Measurements from ENCODE around the gene ACOX2.
"Not testable (repeated sequence)": the region's sequence is repeated elsewhere in the genome, so short reads cannot be mapped to it uniquely, and the experiment has no call there.

DNA sequence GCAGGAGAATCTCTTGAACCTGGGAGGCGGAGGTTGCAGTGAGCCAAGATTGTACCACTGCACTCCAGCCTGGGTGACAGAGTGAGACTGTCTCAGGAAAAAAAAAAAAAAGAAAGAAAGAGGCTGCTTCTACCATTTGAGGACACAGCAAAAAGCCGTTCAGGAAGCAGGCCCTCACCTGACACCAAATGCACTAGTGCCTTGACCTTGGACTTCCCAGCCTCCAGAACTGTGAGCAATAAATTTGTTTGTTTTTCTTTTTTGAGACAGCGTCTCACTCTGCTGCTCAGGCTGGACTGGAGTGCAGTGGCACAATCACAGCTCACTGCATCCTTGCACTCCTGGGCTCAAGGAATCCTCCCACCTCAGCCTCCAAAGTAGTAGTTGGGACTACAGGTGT lies 9.6 kb downstream of the ACOX2 start:
- TF ChIP-seq ATF4 (CRISPR knock-in tag; IDR thresholded peaks at IDR 0.05); ZBTB26 (CRISPR knock-in tag; IDR thresholded peaks at IDR 0.05; ENCODE audit: borderline replicate concordance); EZH2 (conservative IDR thresholded peaks at IDR 0.05; ENCODE audit: low read depth, low read length); RFXANK (CRISPR knock-in tag; IDR thresholded peaks at IDR 0.05); NFE2L2 (IDR thresholded peaks at IDR 0.05; ENCODE audit: low read length); IKZF5 (CRISPR knock-in tag; IDR thresholded peaks at IDR 0.05); ZNF629 (CRISPR knock-in tag; conservative IDR thresholded peaks at IDR 0.05); SIN3A (IDR thresholded peaks at IDR 0.05; ENCODE audit: borderline replicate concordance, low read depth, low read length); ZBTB49 (CRISPR knock-in tag; IDR thresholded peaks at IDR 0.05; ENCODE audit: borderline replicate concordance); NFIB (CRISPR knock-in tag; IDR thresholded peaks at IDR 0.05; ENCODE audit: borderline replicate concordance); EP300 (IDR thresholded peaks at IDR 0.05; ENCODE audit: low read depth in 2 of 2, low read length in 2 of 2); EP300 (CRISPR knock-in tag; IDR thresholded peaks at IDR 0.05; ENCODE audit: borderline replicate concordance); CEBPZ (IDR thresholded peaks at IDR 0.05; ENCODE audit: low read length); MAX (IDR thresholded peaks at IDR 0.05): not testable (repeated sequence)
- TF ChIP-seq, protein P1, sequence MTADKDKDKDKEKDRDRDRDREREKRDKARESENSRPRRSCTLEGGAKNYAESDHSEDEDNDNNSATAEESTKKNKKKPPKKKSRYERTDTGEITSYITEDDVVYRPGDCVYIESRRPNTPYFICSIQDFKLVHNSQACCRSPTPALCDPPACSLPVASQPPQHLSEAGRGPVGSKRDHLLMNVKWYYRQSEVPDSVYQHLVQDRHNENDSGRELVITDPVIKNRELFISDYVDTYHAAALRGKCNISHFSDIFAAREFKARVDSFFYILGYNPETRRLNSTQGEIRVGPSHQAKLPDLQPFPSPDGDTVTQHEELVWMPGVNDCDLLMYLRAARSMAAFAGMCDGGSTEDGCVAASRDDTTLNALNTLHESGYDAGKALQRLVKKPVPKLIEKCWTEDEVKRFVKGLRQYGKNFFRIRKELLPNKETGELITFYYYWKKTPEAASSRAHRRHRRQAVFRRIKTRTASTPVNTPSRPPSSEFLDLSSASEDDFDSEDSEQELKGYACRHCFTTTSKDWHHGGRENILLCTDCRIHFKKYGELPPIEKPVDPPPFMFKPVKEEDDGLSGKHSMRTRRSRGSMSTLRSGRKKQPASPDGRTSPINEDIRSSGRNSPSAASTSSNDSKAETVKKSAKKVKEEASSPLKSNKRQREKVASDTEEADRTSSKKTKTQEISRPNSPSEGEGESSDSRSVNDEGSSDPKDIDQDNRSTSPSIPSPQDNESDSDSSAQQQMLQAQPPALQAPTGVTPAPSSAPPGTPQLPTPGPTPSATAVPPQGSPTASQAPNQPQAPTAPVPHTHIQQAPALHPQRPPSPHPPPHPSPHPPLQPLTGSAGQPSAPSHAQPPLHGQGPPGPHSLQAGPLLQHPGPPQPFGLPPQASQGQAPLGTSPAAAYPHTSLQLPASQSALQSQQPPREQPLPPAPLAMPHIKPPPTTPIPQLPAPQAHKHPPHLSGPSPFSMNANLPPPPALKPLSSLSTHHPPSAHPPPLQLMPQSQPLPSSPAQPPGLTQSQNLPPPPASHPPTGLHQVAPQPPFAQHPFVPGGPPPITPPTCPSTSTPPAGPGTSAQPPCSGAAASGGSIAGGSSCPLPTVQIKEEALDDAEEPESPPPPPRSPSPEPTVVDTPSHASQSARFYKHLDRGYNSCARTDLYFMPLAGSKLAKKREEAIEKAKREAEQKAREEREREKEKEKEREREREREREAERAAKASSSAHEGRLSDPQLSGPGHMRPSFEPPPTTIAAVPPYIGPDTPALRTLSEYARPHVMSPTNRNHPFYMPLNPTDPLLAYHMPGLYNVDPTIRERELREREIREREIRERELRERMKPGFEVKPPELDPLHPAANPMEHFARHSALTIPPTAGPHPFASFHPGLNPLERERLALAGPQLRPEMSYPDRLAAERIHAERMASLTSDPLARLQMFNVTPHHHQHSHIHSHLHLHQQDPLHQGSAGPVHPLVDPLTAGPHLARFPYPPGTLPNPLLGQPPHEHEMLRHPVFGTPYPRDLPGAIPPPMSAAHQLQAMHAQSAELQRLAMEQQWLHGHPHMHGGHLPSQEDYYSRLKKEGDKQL (CRISPR knock-in tag; IDR thresholded peaks at IDR 0.05; ENCODE audit: low read depth) = not testable (repeated sequence)
